ENCODE results near the gene DEPDC5.

The DEPDC5 gene

DNA sequence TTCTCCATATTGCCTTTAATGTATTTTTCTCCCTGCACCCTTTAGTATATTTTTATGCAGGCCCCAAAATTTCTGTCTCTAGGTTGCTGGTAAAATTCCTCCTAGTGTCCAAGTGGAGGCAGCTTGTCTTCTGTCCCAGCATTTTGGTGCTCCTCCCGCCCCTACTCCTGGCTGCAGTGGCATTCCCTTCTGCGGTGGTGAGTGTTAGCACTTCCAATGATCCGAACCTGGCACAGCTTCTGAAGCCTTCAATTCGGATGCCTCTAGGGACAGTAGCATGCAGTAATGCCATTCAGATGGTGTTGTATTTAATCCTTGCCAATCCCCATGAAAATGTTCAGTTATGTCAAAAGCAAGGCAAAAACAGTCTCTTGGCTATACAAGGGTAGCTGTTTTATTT is 196.4 kb downstream of the DEPDC5 start:
- DNase-seq (ENCODE audit: low read depth): no peak

DNA sequence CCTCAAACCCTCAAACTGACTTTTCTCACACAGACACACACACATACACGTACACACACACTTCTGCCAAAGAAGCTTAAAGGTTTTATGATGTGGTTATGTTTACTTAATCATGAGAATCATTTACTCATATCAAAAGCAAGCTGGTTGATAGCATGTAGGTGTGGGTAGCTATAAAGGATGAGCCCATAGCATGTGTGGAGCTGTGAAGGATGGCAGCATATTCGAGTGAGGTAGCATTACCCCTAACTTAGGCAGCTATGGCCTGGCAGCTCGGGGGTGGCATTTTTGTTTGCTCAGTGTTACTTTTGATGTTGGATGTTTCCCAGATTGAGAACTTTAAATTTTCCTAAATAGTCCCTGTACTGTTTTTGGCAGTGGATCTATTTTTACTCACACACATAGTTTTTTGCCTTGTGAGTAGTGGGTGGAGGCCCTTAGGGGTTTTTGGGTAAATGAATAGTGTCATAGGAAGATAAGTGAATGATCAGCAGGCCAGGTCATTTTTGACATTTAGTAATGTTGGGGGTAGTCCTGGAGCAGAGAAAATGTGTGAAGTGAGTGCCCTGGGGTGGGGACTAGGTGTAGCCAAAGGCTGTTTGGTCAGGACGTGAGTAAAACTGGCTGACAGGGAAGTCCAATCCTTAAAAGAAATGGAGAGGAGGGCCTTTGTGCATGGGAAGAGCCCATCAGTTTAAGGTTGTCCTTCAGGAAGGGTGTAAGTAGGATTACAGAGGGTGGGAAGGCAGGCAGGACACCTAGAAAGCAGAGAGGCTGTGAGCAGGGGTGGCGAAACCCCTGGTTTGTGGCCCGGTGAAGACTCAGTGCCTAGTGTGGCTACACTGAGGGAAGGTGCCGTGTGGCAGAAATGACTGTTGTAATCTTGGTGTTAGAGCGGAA is 197.6 kb downstream of the DEPDC5 start:
- no peak for DNase-seq (ENCODE audit: low read depth)

GRCh38 chr22:31952094-31952401 is 198.2 kb downstream of the DEPDC5 start:
- no peak for DNase-seq (ENCODE audit: low read depth)

GRCh38 chr22:31952472-31952871 is 198.7 kb downstream of the DEPDC5 start:
- no peak for DNase-seq (ENCODE audit: low read depth)

- DNase-seq (ENCODE audit: low read depth): no peak
Measured at GRCh38 chr22:31953261-31953660, 199.4 kb downstream of the DEPDC5 start.

GRCh38 chr22:31954535-31955523 is 201.0 kb downstream of the DEPDC5 start:
- no peak for DNase-seq (ENCODE audit: low read depth)

GRCh38 chr22:31956360-31956759 is 202.5 kb downstream of the DEPDC5 start:
- DNase-seq (ENCODE audit: low read depth): no peak

Data from activated T-cell treated with anti-CD3 and anti-CD28 coated beads for 1 hour (primary cell).